Fibroblast of skin of left biceps (primary cell): ENCODE results near the gene KAZN.

Source experiments
- DNase-seq, 2 experiments: peaks; one replicate each; pipeline ENCODE4 v3.0.0-alpha.2; 2013; ENCODE audit warnings: low read depth in 2 of 2

KAZN gene

GRCh38 chr1:15155888-15156741 is 557.6 kb downstream of the KAZN start:
- DNase-seq: no peak

GRCh38 chr1:15156807-15157380 is 558.4 kb downstream of the KAZN start:
- no peak for DNase-seq

GRCh38 chr1:15157524-15158399 is 559.3 kb downstream of the KAZN start:
- no peak for DNase-seq

- DNase-seq: no peak
Measured at GRCh38 chr1:15158506-15159165, 560.2 kb downstream of the KAZN start.

DNA sequence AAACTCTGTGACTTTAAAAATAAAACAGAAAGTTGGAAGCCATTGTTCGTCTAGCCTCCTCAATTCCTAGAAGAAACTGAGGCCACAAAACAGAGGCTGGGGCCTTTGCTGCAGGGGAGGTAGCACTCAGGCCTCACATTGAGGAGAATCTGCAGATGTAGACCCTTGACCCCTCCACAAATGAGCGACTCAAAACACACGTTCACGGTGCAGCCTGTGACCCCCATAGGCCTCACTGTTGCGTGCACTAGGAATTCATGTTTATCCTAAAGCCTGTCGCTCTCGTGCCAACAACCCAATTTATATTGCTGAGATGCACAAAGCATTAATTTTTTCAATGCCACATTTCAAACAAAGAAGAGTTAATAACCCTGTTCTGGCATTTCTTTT is 560.7 kb downstream of the KAZN start:
- DNase-seq: no peak

- DNase-seq: no peak
Measured at GRCh38 chr1:15160626-15161025, 562.1 kb downstream of the KAZN start.

- DNase-seq: no peak
Measured at GRCh38 chr1:15167386-15167785, 568.9 kb downstream of the KAZN start.
